ENCODE data around the gene UBA7.
"Not testable (repeated sequence)": the region's sequence is repeated elsewhere in the genome, so short reads cannot be mapped to it uniquely, and the experiment has no call there.

Gene UBA7

GRCh38 chr3:49839193-49839809 is 25.5 kb upstream of the UBA7 start:
- Histone ChIP-seq H3K9me3 (ENCODE audit: control insufficient read depth, low read length) (no peaks in the 10 kb centered on the region), H3K9ac (ENCODE audit: low read length) (peak overlapping the region; percentile 2), H3K36me3 (ENCODE audit: control insufficient read depth, insufficient read depth, low read length) (no peaks in the 10 kb centered on the region), H3K4me1 (ENCODE audit: control insufficient read depth, insufficient read depth, low read length) (peaks cover 6% of the 10 kb centered on the region), H3K27me3 (ENCODE audit: control insufficient read depth, insufficient read depth, low read length) (no peaks in the 10 kb centered on the region), H3K4me3 (ENCODE audit: low read length) (no peak overlapping the region)

- H3K36me3 ChIP-seq (ENCODE audit: control insufficient read depth, insufficient read depth, low read length) = no peaks in the 10 kb centered on the region
- no peak overlapping the region for H3K4me3 ChIP-seq (ENCODE audit: low read length)
Observed at GRCh38 chr3:49831341-49831740, 17.6 kb upstream of the UBA7 start.

GRCh38 chr3:49826016-49826415 is 12.3 kb upstream of the UBA7 start:
- Histone ChIP-seq H3K4me1 (ENCODE audit: control insufficient read depth, insufficient read depth, low read length) (no peaks in the 10 kb centered on the region), H3K4me3 (ENCODE audit: low read length) (no peak overlapping the region), H3K27me3 (ENCODE audit: control insufficient read depth, insufficient read depth, low read length) (no peaks in the 10 kb centered on the region), H3K9ac (ENCODE audit: low read length) (no peak overlapping the region), H3K36me3 (ENCODE audit: control insufficient read depth, insufficient read depth, low read length) (no peaks in the 10 kb centered on the region), H3K9me3 (ENCODE audit: control insufficient read depth, low read length) (no peaks in the 10 kb centered on the region)

More at GRCh38 chr3:49831341-49831740, 17.6 kb upstream of the UBA7 start:
- H3K27me3 ChIP-seq (ENCODE audit: control insufficient read depth, insufficient read depth, low read length) = no peaks in the 10 kb centered on the region
- H3K9ac ChIP-seq (ENCODE audit: low read length) = no peak overlapping the region
- H3K9me3 ChIP-seq (ENCODE audit: control insufficient read depth, low read length) = no peaks in the 10 kb centered on the region
- H3K4me1 ChIP-seq (ENCODE audit: control insufficient read depth, insufficient read depth, low read length) = no peaks in the 10 kb centered on the region

GRCh38 chr3:49823131-49823530 is 9.4 kb upstream of the UBA7 start:
- H3K9ac ChIP-seq (ENCODE audit: low read length); H3K27me3 ChIP-seq (ENCODE audit: control insufficient read depth, insufficient read depth, low read length); H3K36me3 ChIP-seq (ENCODE audit: control insufficient read depth, insufficient read depth, low read length); H3K4me3 ChIP-seq (ENCODE audit: low read length); H3K9me3 ChIP-seq (ENCODE audit: control insufficient read depth, low read length); H3K4me1 ChIP-seq (ENCODE audit: control insufficient read depth, insufficient read depth, low read length): not testable (repeated sequence)

GRCh38 chr3:49812916-49813496 is 747 bp downstream of the UBA7 start:
- Histone ChIP-seq H3K4me1 (ENCODE audit: control insufficient read depth, insufficient read depth, low read length) (peaks cover 19% of the 10 kb centered on the region), H3K9me3 (ENCODE audit: control insufficient read depth, low read length) (no peaks in the 10 kb centered on the region), H3K9ac (ENCODE audit: low read length) (peak overlapping the region; percentile 73), H3K36me3 (ENCODE audit: control insufficient read depth, insufficient read depth, low read length) (peaks cover 8% of the 10 kb centered on the region), H3K4me3 (ENCODE audit: low read length) (peak overlapping the region; percentile 73), H3K27me3 (ENCODE audit: control insufficient read depth, insufficient read depth, low read length) (no peaks in the 10 kb centered on the region)

GRCh38 chr3:49807431-49808114 is 6.2 kb downstream of the UBA7 start:
- no peak overlapping the region for H3K4me3 ChIP-seq (ENCODE audit: low read length)
- H3K9me3 ChIP-seq (ENCODE audit: control insufficient read depth, low read length) = no peaks in the 10 kb centered on the region
- H3K27me3 ChIP-seq (ENCODE audit: control insufficient read depth, insufficient read depth, low read length) = peaks cover 7% of the 10 kb centered on the region
- peaks cover 8% of the 10 kb centered on the region for H3K36me3 ChIP-seq (ENCODE audit: control insufficient read depth, insufficient read depth, low read length)
- peaks cover 36% of the 10 kb centered on the region for H3K4me1 ChIP-seq (ENCODE audit: control insufficient read depth, insufficient read depth, low read length)
- H3K9ac ChIP-seq (ENCODE audit: low read length) = no peak overlapping the region

- Histone ChIP-seq H3K4me3 (ENCODE audit: low read length) (no peak overlapping the region), H3K4me1 (ENCODE audit: control insufficient read depth, insufficient read depth, low read length) (peaks cover 32% of the 10 kb centered on the region), H3K9me3 (ENCODE audit: control insufficient read depth, low read length) (no peaks in the 10 kb centered on the region), H3K9ac (ENCODE audit: low read length) (no peak overlapping the region), H3K36me3 (ENCODE audit: control insufficient read depth, insufficient read depth, low read length) (peaks cover 8% of the 10 kb centered on the region), H3K27me3 (ENCODE audit: control insufficient read depth, insufficient read depth, low read length) (peaks cover 7% of the 10 kb centered on the region)
Observed at GRCh38 chr3:49806850-49807249, 6.9 kb downstream of the UBA7 start.

- Histone ChIP-seq H3K9me3 (ENCODE audit: control insufficient read depth, low read length) (no peaks in the 10 kb centered on the region), H3K4me3 (ENCODE audit: low read length) (no peak overlapping the region), H3K4me1 (ENCODE audit: control insufficient read depth, insufficient read depth, low read length) (peaks cover 32% of the 10 kb centered on the region), H3K36me3 (ENCODE audit: control insufficient read depth, insufficient read depth, low read length) (peaks cover 2% of the 10 kb centered on the region), H3K9ac (ENCODE audit: low read length) (peak overlapping the region; percentile 37), H3K27me3 (ENCODE audit: control insufficient read depth, insufficient read depth, low read length) (peaks cover 7% of the 10 kb centered on the region)
Observed at GRCh38 chr3:49805897-49806701, 7.7 kb downstream of the UBA7 start.

- no peaks in the 10 kb centered on the region for H3K36me3 ChIP-seq (ENCODE audit: control insufficient read depth, insufficient read depth, low read length)
- no peak overlapping the region for H3K4me3 ChIP-seq (ENCODE audit: low read length)
- H3K9me3 ChIP-seq (ENCODE audit: control insufficient read depth, low read length) = no peaks in the 10 kb centered on the region
- H3K9ac ChIP-seq (ENCODE audit: low read length) = peak overlapping the region; percentile 37
- H3K27me3 ChIP-seq (ENCODE audit: control insufficient read depth, insufficient read depth, low read length) = peaks cover 7% of the 10 kb centered on the region
- H3K4me1 ChIP-seq (ENCODE audit: control insufficient read depth, insufficient read depth, low read length) = peaks cover 32% of the 10 kb centered on the region
Observed at GRCh38 chr3:49805367-49805782, 8.4 kb downstream of the UBA7 start.

- peaks cover 7% of the 10 kb centered on the region for H3K27me3 ChIP-seq (ENCODE audit: control insufficient read depth, insufficient read depth, low read length)
- H3K36me3 ChIP-seq (ENCODE audit: control insufficient read depth, insufficient read depth, low read length) = no peaks in the 10 kb centered on the region
- H3K9ac ChIP-seq (ENCODE audit: low read length) = no peak overlapping the region
- no peak overlapping the region for H3K4me3 ChIP-seq (ENCODE audit: low read length)
- no peaks in the 10 kb centered on the region for H3K9me3 ChIP-seq (ENCODE audit: control insufficient read depth, low read length)
- peaks cover 41% of the 10 kb centered on the region for H3K4me1 ChIP-seq (ENCODE audit: control insufficient read depth, insufficient read depth, low read length)
Observed at GRCh38 chr3:49804141-49805041, 9.4 kb downstream of the UBA7 start.

- Histone ChIP-seq H3K27me3 (ENCODE audit: control insufficient read depth, insufficient read depth, low read length) (peaks cover 7% of the 10 kb centered on the region), H3K4me1 (ENCODE audit: control insufficient read depth, insufficient read depth, low read length) (peaks cover 47% of the 10 kb centered on the region), H3K9ac (ENCODE audit: low read length) (peak overlapping the region; percentile 54), H3K9me3 (ENCODE audit: control insufficient read depth, low read length) (no peaks in the 10 kb centered on the region), H3K36me3 (ENCODE audit: control insufficient read depth, insufficient read depth, low read length) (no peaks in the 10 kb centered on the region), H3K4me3 (ENCODE audit: low read length) (peak overlapping the region; percentile 18)
Observed at GRCh38 chr3:49803465-49804140, 10.2 kb downstream of the UBA7 start.
